ENCODE data around the gene TMEM232.
A peak's percentile ranks its signal among the peaks of the same experiment; 100 is the strongest.

TMEM232 gene

GRCh38 chr5:110638970-110639902, 87.2 kb downstream of the TMEM232 start:
- FAIRE-seq = no peak

GRCh38 chr5:110634475-110634874, 92.0 kb downstream of the TMEM232 start:
- no peak for FAIRE-seq
- no peak for DNase-seq (ENCODE audit: extremely low spot score, insufficient read length, low read depth)

More at GRCh38 chr5:110638970-110639902, 87.2 kb downstream of the TMEM232 start:
- no peak for DNase-seq (ENCODE audit: extremely low spot score, insufficient read length, low read depth)

GRCh38 chr5:110631236-110631635, 95.2 kb downstream of the TMEM232 start:
- DNase-seq (ENCODE audit: extremely low spot score, insufficient read length, low read depth) (no peak), FAIRE-seq (no peak)

DNA sequence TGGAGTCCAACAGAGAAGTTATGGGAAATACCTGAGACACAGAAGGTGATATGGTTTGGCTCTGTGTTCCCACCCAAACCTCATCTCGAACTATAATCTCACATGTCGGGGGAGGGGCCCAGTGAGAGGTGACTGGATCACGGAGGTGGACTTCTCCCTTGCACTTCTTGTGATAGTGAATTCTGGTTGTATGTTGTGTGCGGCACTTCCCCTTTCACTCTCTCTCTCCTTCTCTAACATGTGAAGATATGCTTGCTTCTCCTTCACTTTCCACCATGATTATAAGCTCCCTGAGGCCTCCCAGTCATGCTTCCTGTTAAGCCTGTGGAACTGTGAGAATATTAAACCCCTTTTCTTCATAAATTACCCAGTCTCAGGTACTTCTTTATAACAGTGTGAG, 96.1 kb downstream of the TMEM232 start:
- no peak for DNase-seq (ENCODE audit: extremely low spot score, insufficient read length, low read depth)
- FAIRE-seq = no peak

DNA sequence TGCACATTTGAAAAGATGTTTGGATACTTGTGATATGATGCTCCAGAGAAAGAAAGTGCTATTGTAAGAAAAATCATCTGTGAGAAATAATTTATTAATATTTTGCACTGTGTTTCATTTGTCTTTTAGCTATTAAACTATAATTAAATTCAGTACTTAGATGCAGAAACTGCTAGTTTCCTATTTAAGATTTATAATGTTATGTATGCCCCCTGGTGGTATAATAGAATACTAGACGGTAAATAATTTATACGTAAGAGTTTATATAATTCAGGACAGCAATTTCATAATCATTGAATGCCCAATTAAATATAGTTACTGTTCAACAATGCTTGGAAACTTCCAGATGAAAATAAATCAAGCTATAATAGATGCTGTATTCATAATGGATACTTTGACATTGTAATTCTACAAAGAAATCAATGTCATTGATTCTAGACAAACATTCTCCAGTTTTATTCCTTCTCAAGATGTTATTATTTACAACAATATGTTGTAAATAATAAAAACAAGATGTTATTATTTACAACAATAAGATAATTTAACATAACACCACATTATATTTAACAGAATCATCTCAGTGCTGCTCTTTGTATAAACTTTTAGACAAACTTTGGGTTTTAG, 101.0 kb downstream of the TMEM232 start:
- no peak for DNase-seq (ENCODE audit: extremely low spot score, insufficient read length, low read depth)
- no peak for FAIRE-seq

DNA sequence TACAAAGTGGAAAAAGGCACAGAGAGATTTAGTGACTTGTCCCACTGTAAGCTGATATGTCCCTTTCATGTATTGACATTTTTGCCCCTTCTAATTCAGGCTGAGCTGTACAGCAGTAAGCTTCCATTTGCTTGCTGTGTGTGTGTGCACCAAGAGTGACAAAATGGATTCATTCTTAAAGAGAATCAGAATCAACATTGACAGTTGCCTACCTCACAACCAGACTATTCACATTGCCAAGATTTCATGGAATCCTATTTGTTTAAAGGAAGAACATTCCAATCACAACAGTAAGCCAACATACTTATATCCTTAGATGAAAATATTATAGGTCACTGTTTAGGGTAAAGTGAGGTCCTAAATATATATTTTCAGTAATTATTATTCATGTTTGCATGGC, 102.6 kb downstream of the TMEM232 start:
- FAIRE-seq = no peak
- DNase-seq (ENCODE audit: extremely low spot score, insufficient read length, low read depth) = no peak

DNA sequence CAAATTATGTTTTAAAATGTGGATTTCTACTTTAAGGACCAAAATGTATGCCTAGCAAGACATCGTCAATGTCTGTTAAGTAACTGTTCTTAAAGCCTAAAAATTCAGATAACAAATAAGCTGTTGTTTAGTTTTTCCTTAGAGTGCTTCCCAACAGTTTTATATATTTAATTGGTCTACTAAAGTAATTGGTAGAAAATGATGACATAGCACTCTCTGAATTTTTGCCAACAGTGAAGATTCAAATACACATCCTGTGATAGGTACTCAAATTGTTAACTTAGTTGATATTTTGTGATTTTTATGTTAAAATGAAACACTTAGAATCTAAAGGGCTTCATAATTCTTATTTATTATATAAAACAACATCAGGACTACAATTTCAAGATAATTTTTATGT, 107.5 kb downstream of the TMEM232 start:
- DNase-seq (ENCODE audit: extremely low spot score, insufficient read length, low read depth) (no peak), FAIRE-seq (no peak)

DNA sequence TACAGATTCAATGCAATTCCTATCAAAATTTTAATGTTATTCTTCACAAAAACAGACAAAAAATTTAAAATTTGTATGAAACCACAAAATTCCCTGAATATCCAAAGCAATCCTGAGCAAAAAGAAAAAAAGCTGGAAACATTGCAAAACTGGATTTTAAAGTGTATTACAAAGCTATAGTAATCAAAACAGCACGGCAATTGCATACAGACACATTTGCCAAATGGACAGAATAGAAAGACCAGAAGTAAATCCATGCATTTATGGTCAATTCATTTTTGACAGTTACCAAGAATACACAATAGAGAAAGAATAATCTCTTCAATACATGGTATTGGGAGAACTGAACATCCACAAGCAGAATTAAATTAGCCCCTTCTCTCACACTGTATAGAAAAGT, 110.5 kb downstream of the TMEM232 start:
- FAIRE-seq (no peak), DNase-seq (ENCODE audit: extremely low spot score, insufficient read length, low read depth) (no peak)

- FAIRE-seq = no peak
- no peak for DNase-seq (ENCODE audit: extremely low spot score, insufficient read length, low read depth)
Measured at GRCh38 chr5:110612794-110613247, 113.7 kb downstream of the TMEM232 start.

DNA sequence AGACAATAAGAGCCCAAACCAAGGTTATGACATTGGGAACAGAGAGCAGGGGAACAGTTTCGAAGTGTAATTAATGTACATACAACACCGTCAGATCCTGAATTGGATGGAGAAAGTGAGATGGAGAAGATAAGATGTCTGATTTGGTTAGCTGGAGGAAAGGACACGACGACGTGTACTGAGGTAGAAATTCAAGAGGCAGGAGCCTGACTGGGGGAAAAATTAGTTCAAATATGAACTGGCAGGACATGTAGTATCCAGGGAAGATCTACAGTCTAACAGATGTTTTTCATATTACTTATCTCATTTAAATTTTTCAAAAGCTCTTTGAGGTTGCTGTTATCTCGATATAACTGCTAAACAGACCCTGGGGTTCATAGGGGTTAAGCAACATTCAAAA, 114.7 kb downstream of the TMEM232 start:
- no peak for DNase-seq (ENCODE audit: extremely low spot score, insufficient read length, low read depth)
- FAIRE-seq = no peak

DNA sequence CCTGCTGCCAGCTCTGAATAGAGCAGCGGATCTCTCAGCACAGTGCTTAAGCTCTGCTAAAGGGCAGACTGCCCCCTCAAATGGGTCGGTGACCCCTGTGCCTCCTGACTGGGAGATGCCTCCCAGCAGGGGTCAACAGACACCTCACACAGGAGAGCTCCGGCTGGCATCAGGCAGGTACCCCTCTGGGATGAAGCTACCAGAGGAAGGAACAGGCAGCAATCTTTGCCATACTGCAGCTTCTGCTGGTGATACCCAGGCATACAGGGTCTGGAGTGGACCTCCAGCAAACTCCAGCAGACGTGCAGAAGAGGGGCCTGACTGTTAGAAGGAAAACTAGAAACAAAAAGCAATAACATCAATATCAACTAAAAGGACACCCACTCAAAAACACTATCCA, 131.6 kb downstream of the TMEM232 start:
- DNase-seq (ENCODE audit: extremely low spot score, insufficient read length, low read depth) = no peak
- no peak for FAIRE-seq

DNA sequence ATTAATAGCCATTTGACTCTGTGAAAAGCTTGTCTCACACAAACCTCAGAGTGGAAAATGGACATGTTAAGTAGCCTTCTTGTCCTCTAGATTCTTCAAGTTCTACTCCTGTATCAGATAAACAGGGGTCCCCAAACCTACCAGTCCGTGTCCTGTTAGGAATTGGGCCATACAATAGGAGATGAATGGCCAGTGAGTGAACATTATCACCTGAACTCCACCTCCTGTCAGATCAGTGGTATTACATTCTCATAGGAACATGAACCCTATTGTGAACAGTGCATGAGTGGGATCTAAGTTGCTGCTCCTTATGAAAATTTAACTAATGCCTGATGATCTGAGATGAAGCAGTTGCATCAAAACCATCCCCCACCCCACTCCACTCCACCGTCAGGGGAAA, 136.3 kb downstream of the TMEM232 start:
- FAIRE-seq (peak; percentile 49), DNase-seq (ENCODE audit: extremely low spot score, insufficient read length, low read depth) (no peak)

DNA sequence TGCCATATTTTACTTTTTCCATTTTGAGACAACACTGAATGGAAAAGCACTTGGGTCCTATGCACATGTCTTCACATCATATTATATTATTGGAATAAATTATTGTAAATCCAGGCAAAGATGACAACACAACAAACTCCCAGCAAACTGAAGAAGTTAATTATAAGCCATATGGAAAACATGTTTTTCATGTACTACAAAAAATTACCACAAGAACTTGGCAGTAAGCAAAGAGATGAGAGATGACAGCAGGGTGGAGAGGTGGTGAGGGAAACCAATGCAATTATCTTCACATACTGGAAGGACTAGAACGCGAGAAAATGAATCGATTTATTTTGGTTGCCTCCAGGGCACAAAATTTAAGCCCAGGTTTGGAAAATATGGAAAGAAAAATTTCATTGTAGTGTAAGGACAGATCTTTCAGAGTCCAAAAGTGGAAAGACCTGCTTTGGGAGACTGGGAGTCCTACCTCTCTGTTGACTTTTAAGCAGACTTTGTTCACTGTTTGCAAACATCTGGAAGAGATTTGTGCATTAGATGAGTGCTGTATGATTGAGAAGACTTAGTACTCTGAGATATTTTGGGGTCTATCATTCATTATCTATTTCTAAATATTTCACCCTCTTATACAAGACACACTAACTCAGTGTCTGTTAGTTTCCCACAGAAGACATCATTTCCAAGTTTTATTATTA, 138.0 kb downstream of the TMEM232 start:
- FAIRE-seq = no peak

GRCh38 chr5:110580625-110581024, 145.8 kb downstream of the TMEM232 start:
- DNase-seq (ENCODE audit: extremely low spot score, insufficient read length, low read depth) = no peak
- no peak for FAIRE-seq

More for the DNA sequence above, 138.0 kb downstream of the TMEM232 start:
- no peak for DNase-seq (ENCODE audit: extremely low spot score, insufficient read length, low read depth)

DNA sequence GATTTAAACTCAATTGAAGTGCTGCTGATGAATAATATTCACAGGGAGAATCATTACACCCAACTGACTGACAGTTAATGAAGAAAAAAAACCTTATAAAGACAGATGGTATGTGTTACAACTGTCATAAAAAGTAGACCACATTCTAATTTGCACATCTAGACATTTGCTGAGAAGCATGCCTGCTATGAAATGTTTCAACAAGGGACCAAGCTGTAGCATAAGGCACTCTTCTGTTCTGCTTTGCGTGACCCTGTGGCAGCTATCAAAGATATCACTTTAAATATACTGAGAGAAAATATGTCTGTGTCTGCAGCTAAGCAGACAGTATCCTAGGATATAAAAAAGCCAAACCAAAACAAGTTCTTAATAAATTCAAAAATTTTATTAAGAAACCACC, 153.7 kb downstream of the TMEM232 start:
- no peak for DNase-seq (ENCODE audit: extremely low spot score, insufficient read length, low read depth)
- no peak for FAIRE-seq

GRCh38 chr5:110562191-110562590, 164.3 kb downstream of the TMEM232 start:
- DNase-seq (ENCODE audit: extremely low spot score, insufficient read length, low read depth) = no peak
- FAIRE-seq = no peak

- FAIRE-seq = no peak
- no peak for DNase-seq (ENCODE audit: extremely low spot score, insufficient read length, low read depth)
Measured at GRCh38 chr5:110561510-110561909, 165.0 kb downstream of the TMEM232 start.

- no peak for DNase-seq (ENCODE audit: extremely low spot score, insufficient read length, low read depth)
Measured at GRCh38 chr5:110549301-110549700, 177.2 kb downstream of the TMEM232 start.

GRCh38 chr5:110548171-110548570, 178.3 kb downstream of the TMEM232 start:
- no peak for DNase-seq (ENCODE audit: extremely low spot score, insufficient read length, low read depth)
- no peak for FAIRE-seq

More at GRCh38 chr5:110549301-110549700, 177.2 kb downstream of the TMEM232 start:
- FAIRE-seq = no peak

- no peak for DNase-seq (ENCODE audit: extremely low spot score, insufficient read length, low read depth)
- no peak for FAIRE-seq
Measured at GRCh38 chr5:110547495-110547894, 179.0 kb downstream of the TMEM232 start.

- no peak for FAIRE-seq
- DNase-seq (ENCODE audit: extremely low spot score, insufficient read length, low read depth) = no peak
Measured at GRCh38 chr5:110545716-110546115, 180.8 kb downstream of the TMEM232 start.
